C4-2B (cell line): ENCODE data around the gene PLOD2.

Experiments
- CTCF ChIP-seq: fragments of 450-650 bp; conservative IDR thresholded peaks from 2 replicates; pipeline ENCODE4 v1.5.1; 2017; ENCODE audit warnings: mild to moderate bottlenecking
- ZFX ChIP-seq: fragments of 450-650 bp; IDR thresholded peaks from 2 replicates; pipeline ENCODE4 v1.6.1; 2017

- no peak for TF ChIP-seq CTCF
- TF ChIP-seq ZFX, result no peak
These were observed 108.8 kb downstream of the PLOD2 start for GRCh38 chr3:146052056-146052790.
